HEK293 (cell line): ENCODE measurements around the gene CD81.

Experiments
- CTCF ChIA-PET: fragments of 350-600 bp; formaldehyde crosslinking; extraction: SDS; loops from one replicate; lab custom pipeline; 2021; ENCODE audit warnings: antibody characterized with exemption; lab: Yijun Ruan, JAX
- POLR2A ChIA-PET: fragments of 300-600 bp; formaldehyde crosslinking; extraction: SDS; loops from one replicate; lab custom pipeline; 2020; ENCODE audit warnings: antibody characterized with exemption, inconsistent platforms; lab: Yijun Ruan, JAX
- H3K27ac ChIP-seq: fragments of 200-500 bp; sonication (Bioruptor generic); 2 replicates; pipeline ENCODE4 v1.5.1; 2014; ENCODE audit warnings: low read depth, low read length, control low read depth, inconsistent platforms; ENCODE audit errors: extremely low read depth
- H3K36me3 ChIP-seq, 2 experiments: fragments of 200-500 bp in 1 of 2; sonication (Bioruptor generic) in 1 of 2; 1 replicate in 1 of 2; 2 replicates in 1 of 2; pipeline ENCODE4 v1.5.1; 2014 to 2017; ENCODE audit warnings: inconsistent platforms in 2 of 2, low read length in 2 of 2; ENCODE audit not compliant: control insufficient read depth in 2 of 2, insufficient read depth in 1 of 2
- H3K4me1 ChIP-seq: fragments of 200-500 bp; sonication (Bioruptor generic); 2 replicates; pipeline ENCODE4 v1.5.1; 2014; ENCODE audit warnings: mild to moderate bottlenecking, low read length, inconsistent platforms; ENCODE audit not compliant: control insufficient read depth, insufficient read depth
- H3K4me3 ChIP-seq: 2 replicates; pipeline ENCODE4 v1.5.1; 2011; ENCODE audit warnings: low read depth, mild to moderate bottlenecking, control low read depth, low read length, moderate library complexity
- H3K9me3 ChIP-seq: fragments of 200-500 bp; sonication (Bioruptor generic); 2 replicates; pipeline ENCODE4 v1.5.1; 2014; ENCODE audit warnings: low read depth, low read length, inconsistent platforms; ENCODE audit not compliant: control insufficient read depth, insufficient read depth
- GLIS1 ChIP-seq: fragments of 450-650 bp; formaldehyde crosslinking; IDR thresholded peaks from 2 replicates; pipeline ENCODE4 v1.5.1; 2016; ENCODE audit warnings: missing biosample characterization, missing genetic modification characterization
- GLIS2 ChIP-seq: fragments of 450-650 bp; formaldehyde crosslinking; IDR thresholded peaks from 2 replicates; pipeline ENCODE4 v1.5.1; 2016; ENCODE audit warnings: missing biosample characterization, missing genetic modification characterization
- HOXC10 ChIP-seq: sonication (generic); formaldehyde crosslinking; IDR thresholded peaks from 2 replicates; pipeline ENCODE4 v1.8.1; 2023; ENCODE audit warnings: mild to moderate bottlenecking, missing genetic modification reagents
- KLF16 ChIP-seq: fragments of 450-650 bp; formaldehyde crosslinking; IDR thresholded peaks from 2 replicates; pipeline ENCODE4 v1.5.1; 2017; ENCODE audit warnings: missing biosample characterization, missing genetic modification characterization
- KLF7 ChIP-seq: fragments of 450-650 bp; formaldehyde crosslinking; IDR thresholded peaks from 2 replicates; pipeline ENCODE4 v1.5.1; 2016; ENCODE audit warnings: missing biosample characterization, missing genetic modification characterization, borderline replicate concordance
- KLF8 ChIP-seq: fragments of 450-650 bp; formaldehyde crosslinking; IDR thresholded peaks from 2 replicates; pipeline ENCODE4 v1.5.1; 2016; ENCODE audit warnings: missing biosample characterization, missing genetic modification characterization
- SP3 ChIP-seq: fragments of 450-650 bp; formaldehyde crosslinking; IDR thresholded peaks from 2 replicates; pipeline ENCODE4 v1.5.1; 2016; ENCODE audit warnings: missing biosample characterization, missing genetic modification characterization
- ZBTB20 ChIP-seq: fragments of 450-650 bp; formaldehyde crosslinking; IDR thresholded peaks from 2 replicates; pipeline ENCODE4 v1.5.1; 2016; ENCODE audit warnings: missing biosample characterization, missing genetic modification characterization
- ZEB2 ChIP-seq: fragments of 450-650 bp; formaldehyde crosslinking; IDR thresholded peaks from 2 replicates; pipeline ENCODE4 v1.5.1; 2016; ENCODE audit warnings: missing biosample characterization, missing genetic modification characterization
- ZFP3 ChIP-seq: fragments of 450-650 bp; formaldehyde crosslinking; IDR thresholded peaks from 2 replicates; pipeline ENCODE4 v1.5.1; 2016; ENCODE audit warnings: low read depth, missing biosample characterization, missing genetic modification characterization
- ZFP41 ChIP-seq: fragments of 450-650 bp; formaldehyde crosslinking; IDR thresholded peaks from 2 replicates; pipeline ENCODE4 v1.5.1; 2016; ENCODE audit warnings: missing biosample characterization, missing genetic modification characterization, borderline replicate concordance
- ZNF155 ChIP-seq: fragments of 450-650 bp; formaldehyde crosslinking; IDR thresholded peaks from 2 replicates; pipeline ENCODE4 v1.5.1; 2016; ENCODE audit warnings: missing biosample characterization, missing genetic modification characterization
- ZNF211 ChIP-seq: fragments of 450-650 bp; formaldehyde crosslinking; IDR thresholded peaks from 2 replicates; pipeline ENCODE4 v1.5.1; 2016; ENCODE audit warnings: low read depth, missing biosample characterization, missing genetic modification characterization
- ZNF239 ChIP-seq: fragments of 450-650 bp; formaldehyde crosslinking; IDR thresholded peaks from 2 replicates; pipeline ENCODE4 v1.5.1; 2016; ENCODE audit warnings: missing biosample characterization, missing genetic modification characterization
- ZNF341 ChIP-seq: fragments of 450-650 bp; formaldehyde crosslinking; IDR thresholded peaks from 2 replicates; pipeline ENCODE4; 2016; ENCODE audit warnings: low read depth, missing biosample characterization, missing genetic modification characterization
- ZNF555 ChIP-seq: fragments of 450-650 bp; formaldehyde crosslinking; conservative IDR thresholded peaks from 2 replicates; pipeline ENCODE4 v1.5.1; 2017; ENCODE audit warnings: missing biosample characterization, mild to moderate bottlenecking, missing genetic modification characterization, inconsistent platforms
- ZNF560 ChIP-seq: fragments of 450-650 bp; formaldehyde crosslinking; IDR thresholded peaks from 2 replicates; pipeline ENCODE4 v1.5.1; 2017; ENCODE audit warnings: missing biosample characterization, missing genetic modification characterization, borderline replicate concordance
- ZNF561 ChIP-seq: fragments of 450-650 bp; IDR thresholded peaks from 2 replicates; pipeline ENCODE4 v1.5.1; 2018; ENCODE audit warnings: missing biosample characterization, missing genetic modification characterization, borderline replicate concordance
- ZNF571 ChIP-seq: fragments of 450-650 bp; formaldehyde crosslinking; IDR thresholded peaks from 2 replicates; pipeline ENCODE4 v1.5.0; 2017; ENCODE audit warnings: missing biosample characterization, missing genetic modification characterization
- ZNF747 ChIP-seq: fragments of 450-650 bp; formaldehyde crosslinking; IDR thresholded peaks from 2 replicates; pipeline ENCODE4 v1.5.1; 2016; ENCODE audit warnings: missing biosample characterization, missing genetic modification characterization
- ZNF76 ChIP-seq: fragments of 450-650 bp; formaldehyde crosslinking; IDR thresholded peaks from 2 replicates; pipeline ENCODE4; 2016; ENCODE audit warnings: low read depth, missing biosample characterization, missing genetic modification characterization, borderline replicate concordance
- ZNF785 ChIP-seq: fragments of 450-650 bp; formaldehyde crosslinking; IDR thresholded peaks from 2 replicates; pipeline ENCODE4 v1.5.1; 2016; ENCODE audit warnings: missing biosample characterization, missing genetic modification characterization
- ZXDB ChIP-seq: fragments of 450-650 bp; formaldehyde crosslinking; IDR thresholded peaks from 2 replicates; pipeline ENCODE4 v1.5.1; 2016; ENCODE audit warnings: missing biosample characterization, missing genetic modification characterization
- TF ChIP-seq, protein P1 (sequence below): fragments of 450-650 bp; formaldehyde crosslinking; IDR thresholded peaks from 2 replicates; pipeline ENCODE4 v1.5.1; 2016; ENCODE audit warnings: missing biosample characterization, missing genetic modification characterization
- TF ChIP-seq, protein P2 (sequence below): fragments of 450-650 bp; formaldehyde crosslinking; IDR thresholded peaks from 2 replicates; pipeline ENCODE4 v1.5.1; 2016; ENCODE audit warnings: missing biosample characterization, missing genetic modification characterization
- TF ChIP-seq, protein P3 (sequence below): fragments of 450-650 bp; formaldehyde crosslinking; IDR thresholded peaks from 2 replicates; pipeline ENCODE4 v1.5.1; 2016; ENCODE audit warnings: missing biosample characterization, missing genetic modification characterization
- TF ChIP-seq, protein P4 (sequence below): sonication (generic); formaldehyde crosslinking; IDR thresholded peaks from 2 replicates; pipeline ENCODE4 v1.8.1; 2022; ENCODE audit warnings: mild to moderate bottlenecking, moderate library complexity, missing genetic modification reagents
- TF ChIP-seq, protein P5 (sequence below): fragments of 450-650 bp; formaldehyde crosslinking; IDR thresholded peaks from 2 replicates; pipeline ENCODE4 v1.5.1; 2016; ENCODE audit warnings: missing biosample characterization, missing genetic modification characterization

The CD81 gene, protein sequence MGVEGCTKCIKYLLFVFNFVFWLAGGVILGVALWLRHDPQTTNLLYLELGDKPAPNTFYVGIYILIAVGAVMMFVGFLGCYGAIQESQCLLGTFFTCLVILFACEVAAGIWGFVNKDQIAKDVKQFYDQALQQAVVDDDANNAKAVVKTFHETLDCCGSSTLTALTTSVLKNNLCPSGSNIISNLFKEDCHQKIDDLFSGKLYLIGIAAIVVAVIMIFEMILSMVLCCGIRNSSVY

DNA sequence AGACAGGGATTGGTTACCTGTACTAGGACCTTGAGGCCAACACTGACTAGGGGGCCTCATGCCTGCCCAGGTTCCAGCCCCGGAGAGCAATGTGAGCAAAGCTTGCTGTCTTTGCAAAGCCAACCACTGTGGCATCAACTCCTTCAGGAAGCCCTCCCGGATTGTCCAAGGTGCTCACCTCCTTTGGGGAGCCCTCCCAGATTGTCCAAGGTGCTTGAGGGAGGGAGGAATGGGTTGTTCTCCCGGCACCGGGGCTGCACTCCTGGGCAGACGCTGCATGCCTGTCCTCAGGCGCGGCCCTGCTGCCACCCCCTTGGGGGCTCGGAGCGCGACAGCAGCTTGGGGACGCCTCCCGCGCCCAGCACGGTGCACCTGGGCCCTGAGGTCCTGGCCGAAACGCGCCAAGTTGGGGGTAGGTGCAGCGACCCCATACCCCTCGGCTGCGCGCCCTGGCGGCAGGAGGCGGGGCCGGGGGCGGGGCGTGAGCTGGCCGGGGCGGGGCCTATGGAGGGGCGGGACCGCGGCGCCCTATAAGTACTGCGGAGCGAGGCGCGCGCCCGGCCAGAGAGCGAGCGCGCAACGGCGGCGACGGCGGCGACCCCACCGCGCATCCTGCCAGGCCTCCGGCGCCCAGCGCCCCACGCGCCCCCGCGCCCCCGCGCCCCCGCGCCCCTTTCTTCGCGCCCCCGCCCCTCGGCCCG is at the start of gene CD81:
Gene CD81 (plus strand): TSS at position 560 of the 701 bp plus-strand sequence. CDS start 240 bp downstream, outside the sequence.
- peak within 1 kb of the TSS; percentile 86 for H3K4me3 ChIP-seq
- peak within 1 kb of the TSS; percentile 83; the same call in 1 of the 2 replicates for H3K27ac ChIP-seq
- H3K9me3 ChIP-seq, result no peaks in the 10 kb centered on the region
- no peaks in the 10 kb centered on the region for H3K4me1 ChIP-seq
- ChIA-PET POLR2A (interaction anchor here (0.5 to 2.5 kb wide), 24 partner anchors 10 to 1002 kb away, joined by 3 to 64 read pairs (median 4); partner anchors contain the start of genes TSSC4 and ZNF195), CTCF (interaction anchor here (0.6 to 1.6 kb wide), 6 partner anchors 23 to 508 kb away, joined by 3 to 6 read pairs (median 3); no protein-coding TSS in a partner anchor)
- H3K36me3 ChIP-seq, result peaks cover 0 to 24% of the 10 kb centered on the region in 2 experiments; a peak in 1 of 3 replicates
- TF ChIP-seq GLIS1 (tag by site-specific recombination) (peak; percentile 40; the same call in 1 of the 2 replicates), ZNF211 (tag by site-specific recombination) (no peak), ZNF747 (tag by site-specific recombination) (no peak), ZNF560 (tag by site-specific recombination) (no peak), KLF8 (tag by site-specific recombination) (no peak), ZNF561 (no peak), ZNF571 (no peak), HOXC10 (CRISPR knock-in tag) (peak; percentile 24; the same call in 1 of the 2 replicates), ZNF341 (no peak), ZNF76 (tag by site-specific recombination) (no peak), KLF16 (tag by site-specific recombination) (no peak), ZXDB (no peak), KLF7 (tag by site-specific recombination) (no peak), ZNF785 (tag by site-specific recombination) (no peak), ZFP41 (tag by site-specific recombination) (no peak), ZBTB20 (tag by site-specific recombination) (no peak), ZNF555 (no peak), ZFP3 (tag by site-specific recombination) (no peak), SP3 (tag by site-specific recombination) (peak; percentile 49; the same call in 1 of the 2 replicates), ZNF239 (tag by site-specific recombination) (no peak), ZEB2 (tag by site-specific recombination) (no peak), ZNF155 (tag by site-specific recombination) (no peak), GLIS2 (peak; percentile 64)
- TF ChIP-seq, protein P1, sequence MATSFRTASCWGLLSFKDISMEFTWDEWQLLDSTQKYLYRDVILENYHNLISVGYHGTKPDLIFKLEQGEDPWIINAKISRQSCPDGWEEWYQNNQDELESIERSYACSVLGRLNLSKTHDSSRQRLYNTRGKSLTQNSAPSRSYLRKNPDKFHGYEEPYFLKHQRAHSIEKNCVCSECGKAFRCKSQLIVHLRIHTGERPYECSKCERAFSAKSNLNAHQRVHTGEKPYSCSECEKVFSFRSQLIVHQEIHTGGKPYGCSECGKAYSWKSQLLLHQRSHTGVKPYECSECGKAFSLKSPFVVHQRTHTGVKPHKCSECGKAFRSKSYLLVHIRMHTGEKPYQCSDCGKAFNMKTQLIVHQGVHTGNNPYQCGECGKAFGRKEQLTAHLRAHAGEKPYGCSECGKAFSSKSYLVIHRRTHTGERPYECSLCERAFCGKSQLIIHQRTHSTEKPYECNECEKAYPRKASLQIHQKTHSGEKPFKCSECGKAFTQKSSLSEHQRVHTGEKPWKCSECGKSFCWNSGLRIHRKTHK (tag by site-specific recombination), result no peak
- TF ChIP-seq, protein P2, sequence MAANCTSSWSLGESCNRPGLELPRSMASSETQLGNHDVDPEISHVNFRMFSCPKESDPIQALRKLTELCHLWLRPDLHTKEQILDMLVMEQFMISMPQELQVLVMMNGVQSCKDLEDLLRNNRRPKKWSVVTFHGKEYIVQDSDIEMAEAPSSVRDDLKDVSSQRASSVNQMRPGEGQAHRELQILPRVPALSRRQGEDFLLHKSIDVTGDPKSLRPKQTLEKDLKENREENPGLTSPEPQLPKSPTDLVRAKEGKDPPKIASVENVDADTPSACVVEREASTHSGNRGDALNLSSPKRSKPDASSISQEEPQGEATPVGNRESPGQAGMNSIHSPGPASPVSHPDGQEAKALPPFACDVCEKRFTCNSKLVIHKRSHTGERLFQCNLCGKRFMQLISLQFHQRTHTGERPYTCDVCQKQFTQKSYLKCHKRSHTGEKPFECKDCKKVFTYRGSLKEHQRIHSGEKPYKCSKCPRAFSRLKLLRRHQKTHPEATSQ (tag by site-specific recombination), result no peak
- TF ChIP-seq, protein P3, sequence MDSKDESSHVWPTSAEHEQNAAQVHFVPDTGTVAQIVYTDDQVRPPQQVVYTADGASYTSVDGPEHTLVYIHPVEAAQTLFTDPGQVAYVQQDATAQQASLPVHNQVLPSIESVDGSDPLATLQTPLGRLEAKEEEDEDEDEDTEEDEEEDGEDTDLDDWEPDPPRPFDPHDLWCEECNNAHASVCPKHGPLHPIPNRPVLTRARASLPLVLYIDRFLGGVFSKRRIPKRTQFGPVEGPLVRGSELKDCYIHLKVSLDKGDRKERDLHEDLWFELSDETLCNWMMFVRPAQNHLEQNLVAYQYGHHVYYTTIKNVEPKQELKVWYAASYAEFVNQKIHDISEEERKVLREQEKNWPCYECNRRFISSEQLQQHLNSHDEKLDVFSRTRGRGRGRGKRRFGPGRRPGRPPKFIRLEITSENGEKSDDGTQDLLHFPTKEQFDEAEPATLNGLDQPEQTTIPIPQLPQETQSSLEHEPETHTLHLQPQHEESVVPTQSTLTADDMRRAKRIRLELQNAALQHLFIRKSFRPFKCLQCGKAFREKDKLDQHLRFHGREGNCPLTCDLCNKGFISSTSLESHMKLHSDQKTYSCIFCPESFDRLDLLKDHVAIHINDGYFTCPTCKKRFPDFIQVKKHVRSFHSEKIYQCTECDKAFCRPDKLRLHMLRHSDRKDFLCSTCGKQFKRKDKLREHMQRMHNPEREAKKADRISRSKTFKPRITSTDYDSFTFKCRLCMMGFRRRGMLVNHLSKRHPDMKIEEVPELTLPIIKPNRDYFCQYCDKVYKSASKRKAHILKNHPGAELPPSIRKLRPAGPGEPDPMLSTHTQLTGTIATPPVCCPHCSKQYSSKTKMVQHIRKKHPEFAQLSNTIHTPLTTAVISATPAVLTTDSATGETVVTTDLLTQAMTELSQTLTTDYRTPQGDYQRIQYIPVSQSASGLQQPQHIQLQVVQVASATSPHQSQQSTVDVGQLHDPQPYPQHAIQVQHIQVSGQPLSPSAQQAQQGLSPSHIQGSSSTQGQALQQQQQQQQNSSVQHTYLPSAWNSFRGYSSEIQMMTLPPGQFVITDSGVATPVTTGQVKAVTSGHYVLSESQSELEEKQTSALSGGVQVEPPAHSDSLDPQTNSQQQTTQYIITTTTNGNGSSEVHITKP, result no peak
- TF ChIP-seq, protein P4, sequence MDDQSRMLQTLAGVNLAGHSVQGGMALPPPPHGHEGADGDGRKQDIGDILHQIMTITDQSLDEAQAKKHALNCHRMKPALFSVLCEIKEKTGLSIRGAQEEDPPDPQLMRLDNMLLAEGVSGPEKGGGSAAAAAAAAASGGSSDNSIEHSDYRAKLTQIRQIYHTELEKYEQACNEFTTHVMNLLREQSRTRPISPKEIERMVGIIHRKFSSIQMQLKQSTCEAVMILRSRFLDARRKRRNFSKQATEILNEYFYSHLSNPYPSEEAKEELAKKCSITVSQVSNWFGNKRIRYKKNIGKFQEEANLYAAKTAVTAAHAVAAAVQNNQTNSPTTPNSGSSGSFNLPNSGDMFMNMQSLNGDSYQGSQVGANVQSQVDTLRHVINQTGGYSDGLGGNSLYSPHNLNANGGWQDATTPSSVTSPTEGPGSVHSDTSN, result no peak
- TF ChIP-seq, protein P5, sequence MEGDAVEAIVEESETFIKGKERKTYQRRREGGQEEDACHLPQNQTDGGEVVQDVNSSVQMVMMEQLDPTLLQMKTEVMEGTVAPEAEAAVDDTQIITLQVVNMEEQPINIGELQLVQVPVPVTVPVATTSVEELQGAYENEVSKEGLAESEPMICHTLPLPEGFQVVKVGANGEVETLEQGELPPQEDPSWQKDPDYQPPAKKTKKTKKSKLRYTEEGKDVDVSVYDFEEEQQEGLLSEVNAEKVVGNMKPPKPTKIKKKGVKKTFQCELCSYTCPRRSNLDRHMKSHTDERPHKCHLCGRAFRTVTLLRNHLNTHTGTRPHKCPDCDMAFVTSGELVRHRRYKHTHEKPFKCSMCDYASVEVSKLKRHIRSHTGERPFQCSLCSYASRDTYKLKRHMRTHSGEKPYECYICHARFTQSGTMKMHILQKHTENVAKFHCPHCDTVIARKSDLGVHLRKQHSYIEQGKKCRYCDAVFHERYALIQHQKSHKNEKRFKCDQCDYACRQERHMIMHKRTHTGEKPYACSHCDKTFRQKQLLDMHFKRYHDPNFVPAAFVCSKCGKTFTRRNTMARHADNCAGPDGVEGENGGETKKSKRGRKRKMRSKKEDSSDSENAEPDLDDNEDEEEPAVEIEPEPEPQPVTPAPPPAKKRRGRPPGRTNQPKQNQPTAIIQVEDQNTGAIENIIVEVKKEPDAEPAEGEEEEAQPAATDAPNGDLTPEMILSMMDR, result no peak
